ENCODE results near the gene PPARG.

- TF ChIP-seq NANOG (IDR thresholded peaks at IDR 0.05; ENCODE audit: insufficient read depth, low read depth, low read length, poor library complexity, severe bottlenecking), result no peak
- TF ChIP-seq CTCF (IDR thresholded peaks at IDR 0.05; ENCODE audit: control extremely low read depth in 1 of 3, insufficient read depth in 1 of 3, low read depth in 1 of 3, low read length in 3 of 3), result no peak
- no peak for TF ChIP-seq KDM1A (IDR thresholded peaks at IDR 0.05; ENCODE audit: borderline replicate concordance, low read length)
- no peak for TF ChIP-seq SRF (IDR thresholded peaks at IDR 0.05; ENCODE audit: low read depth, low read length)
- TF ChIP-seq POLR2A (IDR thresholded peaks at IDR 0.05; ENCODE audit: control extremely low read depth in 1 of 2, low read depth in 2 of 2, low read length in 2 of 2), result no peak
- TF ChIP-seq EP300 (IDR thresholded peaks at IDR 0.05; ENCODE audit: borderline replicate concordance in 1 of 2, low read depth in 2 of 2, low read length in 2 of 2), result no peak
- TF ChIP-seq EZH2 (IDR thresholded peaks at IDR 0.05; ENCODE audit: low read depth, low read length, severe bottlenecking), result no peak
- no peak for TF ChIP-seq ASH2L (IDR thresholded peaks at IDR 0.05; ENCODE audit: low read length)
- TF ChIP-seq CEBPB (IDR thresholded peaks at IDR 0.05; ENCODE audit: low read depth, low read length), result no peak
- TF ChIP-seq GABPA (IDR thresholded peaks at IDR 0.05; ENCODE audit: borderline replicate concordance, insufficient read depth, low read length), result no peak
Observed at GRCh38 chr3:12416731-12417130, 127.9 kb downstream of the PPARG start.
